HepG2 (cell line): ENCODE results near the gene ADPRS. TPM values are rescaled to one million over a fixed set of nuclear protein-coding genes. Genes with fewer than 3 reads are reported as not detected.

ENCODE experiments used
- CENPT ChIP-seq: sonication (generic); formaldehyde crosslinking; IDR thresholded peaks from 2 replicates; pipeline ENCODE4 v1.8.0; 2022; ENCODE audit warnings: low read depth, mild to moderate bottlenecking, moderate library complexity, missing genetic modification reagents
- FIP1L1 ChIP-seq: fragments of 200-400 bp; formaldehyde crosslinking; IDR thresholded peaks from 2 replicates; pipeline ENCODE4 v1.6.1; 2018; ENCODE audit warnings: low read depth, mild to moderate bottlenecking, low read length, moderate library complexity, borderline replicate concordance; ENCODE audit not compliant: insufficient read depth
- FOXA3 ChIP-seq: IDR thresholded peaks from 2 replicates; pipeline ENCODE4 v1.6.1; 2016; ENCODE audit warnings: missing genetic modification reagents, missing compliant biosample characterization
- MAF1 ChIP-seq: sonication (generic); formaldehyde crosslinking; IDR thresholded peaks from 2 replicates; pipeline ENCODE4 v1.5.0; 2020; ENCODE audit warnings: missing genetic modification reagents, borderline replicate concordance
- MLLT10 ChIP-seq: sonication (generic); formaldehyde crosslinking; IDR thresholded peaks from 2 replicates; pipeline ENCODE4 v1.4.0; 2020; ENCODE audit warnings: missing genetic modification reagents
- ONECUT2 ChIP-seq: sonication (generic); formaldehyde crosslinking; IDR thresholded peaks from 2 replicates; pipeline ENCODE4 v1.4.0; 2020; ENCODE audit warnings: missing genetic modification reagents
- PHF21A ChIP-seq: sonication (generic); formaldehyde crosslinking; IDR thresholded peaks from 2 replicates; pipeline ENCODE4 v1.5.0; 2020; ENCODE audit warnings: mild to moderate bottlenecking, missing genetic modification reagents
- SMARCE1 ChIP-seq: fragments of 450-650 bp; IDR thresholded peaks from 2 replicates; pipeline ENCODE4 v1.6.1; 2017; ENCODE audit warnings: borderline replicate concordance
- XBP1 ChIP-seq: sonication (generic); formaldehyde crosslinking; IDR thresholded peaks from 2 replicates; pipeline ENCODE4 v1.5.0; 2020; ENCODE audit warnings: missing genetic modification reagents
- ZBTB7B ChIP-seq: sonication (generic); formaldehyde crosslinking; IDR thresholded peaks from 2 replicates; pipeline ENCODE4 v1.4.0; 2020; ENCODE audit warnings: missing genetic modification reagents
- ZNF232 ChIP-seq: sonication (generic); formaldehyde crosslinking; IDR thresholded peaks from 2 replicates; pipeline ENCODE4 v1.4.0; 2020; ENCODE audit warnings: missing genetic modification reagents, borderline replicate concordance
- ZNF431 ChIP-seq: sonication (generic); formaldehyde crosslinking; IDR thresholded peaks from 2 replicates; pipeline ENCODE4 v1.9.0; 2022; ENCODE audit warnings: missing genetic modification reagents, low read depth, mild to moderate bottlenecking, borderline replicate concordance
- ZNF543 ChIP-seq: sonication (generic); formaldehyde crosslinking; IDR thresholded peaks from 2 replicates; pipeline ENCODE4 v1.4.0; 2020; ENCODE audit warnings: mild to moderate bottlenecking, missing genetic modification reagents
- ZNF713 ChIP-seq: sonication (generic); formaldehyde crosslinking; IDR thresholded peaks from 2 replicates; pipeline ENCODE4 v1.4.0; 2020; ENCODE audit warnings: mild to moderate bottlenecking, missing genetic modification reagents
- ZSCAN30 ChIP-seq: sonication (generic); formaldehyde crosslinking; IDR thresholded peaks from 2 replicates; pipeline ENCODE4 v1.5.0; 2020; ENCODE audit warnings: mild to moderate bottlenecking, missing genetic modification reagents
- polyA plus RNA-seq, 8 experiments: library from polyadenylated mRNA; depleted of rRNA in 3 of 8; stranded (reverse) in 7 of 8; unstranded in 1 of 8; fragments of >200 nt; fragmentation: Illumina TruSeq in 4 of 8; extraction: Trizol in 4 of 8; gene quantifications; 2 replicates each; pipeline versions ENCODE4 v1.2.1 to v1.2.3, GENCODE V29; 2011 to 2016; ENCODE audit warnings: low read depth in 4 of 8, missing spikeins in 1 of 8, mixed read lengths in 1 of 8; ENCODE audit not compliant: insufficient read depth in 1 of 8
- total RNA-seq, 5 experiments: library from RNA; depleted of rRNA; stranded (reverse); fragments of >200 nt; fragmentation: Illumina TruSeq; extraction: Trizol; gene quantifications; 2 replicates each; pipeline ENCODE4 v1.2.3, GENCODE V29; 2016; ENCODE audit warnings: low read depth in 1 of 5
- TF ChIP-seq, protein P1 (sequence below): sonication (generic); formaldehyde crosslinking; IDR thresholded peaks from 2 replicates; pipeline ENCODE4 v1.4.0; 2020; ENCODE audit warnings: mild to moderate bottlenecking, missing genetic modification reagents
- TF ChIP-seq, protein P2 (sequence below): sonication (generic); formaldehyde crosslinking; IDR thresholded peaks from 2 replicates; pipeline ENCODE4 v1.9.0; 2021; ENCODE audit warnings: missing genetic modification reagents, borderline replicate concordance
- TF ChIP-seq, protein P3 (sequence below): sonication (generic); formaldehyde crosslinking; IDR thresholded peaks from one replicate; pipeline ENCODE4 v1.5.1; 2020; ENCODE audit warnings: mild to moderate bottlenecking, missing genetic modification reagents; ENCODE audit errors: not compliant biosample characterization
- TF ChIP-seq, protein P4 (sequence below): IDR thresholded peaks from 2 replicates; pipeline ENCODE4 v1.6.1; 2016; ENCODE audit warnings: control low read depth

The ADPRS gene
- total and polyA plus RNA-seq, 2 of the 13 experiments (the other 11 are each of a cell fraction or from before 2014, with no cell fraction given) = 30.6 to 36.4 TPM

DNA sequence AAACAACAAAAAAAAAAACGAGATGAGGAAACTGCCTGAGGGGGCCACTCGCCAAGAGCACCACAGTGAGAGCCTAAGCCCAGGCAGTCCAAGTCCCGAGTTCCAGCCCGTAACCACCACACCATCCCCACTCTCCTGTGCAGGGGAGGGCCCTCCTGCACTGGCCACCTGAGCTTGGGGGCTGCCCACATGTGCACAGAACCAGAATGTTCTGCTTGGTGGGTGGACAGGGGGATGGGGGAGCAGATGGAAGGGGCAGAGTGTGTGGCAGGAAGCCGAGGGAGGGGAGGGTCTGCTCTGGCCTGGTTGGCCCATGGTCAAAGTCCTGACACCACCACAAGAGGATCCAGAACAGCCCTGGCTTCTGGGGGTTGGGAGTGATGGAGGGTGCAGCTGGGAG lies 17.6 kb downstream of the ADPRS start (continued):
- TF ChIP-seq, protein P1, sequence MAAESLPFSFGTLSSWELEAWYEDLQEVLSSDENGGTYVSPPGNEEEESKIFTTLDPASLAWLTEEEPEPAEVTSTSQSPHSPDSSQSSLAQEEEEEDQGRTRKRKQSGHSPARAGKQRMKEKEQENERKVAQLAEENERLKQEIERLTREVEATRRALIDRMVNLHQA (CRISPR knock-in tag) = no peak
- TF ChIP-seq FIP1L1 = no peak
- TF ChIP-seq ZNF232 = no peak
- TF ChIP-seq, protein P2, sequence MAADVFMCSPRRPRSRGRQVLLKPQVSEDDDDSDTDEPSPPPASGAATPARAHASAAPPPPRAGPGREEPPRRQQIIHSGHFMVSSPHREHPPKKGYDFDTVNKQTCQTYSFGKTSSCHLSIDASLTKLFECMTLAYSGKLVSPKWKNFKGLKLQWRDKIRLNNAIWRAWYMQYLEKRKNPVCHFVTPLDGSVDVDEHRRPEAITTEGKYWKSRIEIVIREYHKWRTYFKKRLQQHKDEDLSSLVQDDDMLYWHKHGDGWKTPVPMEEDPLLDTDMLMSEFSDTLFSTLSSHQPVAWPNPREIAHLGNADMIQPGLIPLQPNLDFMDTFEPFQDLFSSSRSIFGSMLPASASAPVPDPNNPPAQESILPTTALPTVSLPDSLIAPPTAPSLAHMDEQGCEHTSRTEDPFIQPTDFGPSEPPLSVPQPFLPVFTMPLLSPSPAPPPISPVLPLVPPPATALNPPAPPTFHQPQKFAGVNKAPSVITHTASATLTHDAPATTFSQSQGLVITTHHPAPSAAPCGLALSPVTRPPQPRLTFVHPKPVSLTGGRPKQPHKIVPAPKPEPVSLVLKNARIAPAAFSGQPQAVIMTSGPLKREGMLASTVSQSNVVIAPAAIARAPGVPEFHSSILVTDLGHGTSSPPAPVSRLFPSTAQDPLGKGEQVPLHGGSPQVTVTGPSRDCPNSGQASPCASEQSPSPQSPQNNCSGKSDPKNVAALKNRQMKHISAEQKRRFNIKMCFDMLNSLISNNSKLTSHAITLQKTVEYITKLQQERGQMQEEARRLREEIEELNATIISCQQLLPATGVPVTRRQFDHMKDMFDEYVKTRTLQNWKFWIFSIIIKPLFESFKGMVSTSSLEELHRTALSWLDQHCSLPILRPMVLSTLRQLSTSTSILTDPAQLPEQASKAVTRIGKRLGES (CRISPR knock-in tag) = no peak
- TF ChIP-seq, protein P3, sequence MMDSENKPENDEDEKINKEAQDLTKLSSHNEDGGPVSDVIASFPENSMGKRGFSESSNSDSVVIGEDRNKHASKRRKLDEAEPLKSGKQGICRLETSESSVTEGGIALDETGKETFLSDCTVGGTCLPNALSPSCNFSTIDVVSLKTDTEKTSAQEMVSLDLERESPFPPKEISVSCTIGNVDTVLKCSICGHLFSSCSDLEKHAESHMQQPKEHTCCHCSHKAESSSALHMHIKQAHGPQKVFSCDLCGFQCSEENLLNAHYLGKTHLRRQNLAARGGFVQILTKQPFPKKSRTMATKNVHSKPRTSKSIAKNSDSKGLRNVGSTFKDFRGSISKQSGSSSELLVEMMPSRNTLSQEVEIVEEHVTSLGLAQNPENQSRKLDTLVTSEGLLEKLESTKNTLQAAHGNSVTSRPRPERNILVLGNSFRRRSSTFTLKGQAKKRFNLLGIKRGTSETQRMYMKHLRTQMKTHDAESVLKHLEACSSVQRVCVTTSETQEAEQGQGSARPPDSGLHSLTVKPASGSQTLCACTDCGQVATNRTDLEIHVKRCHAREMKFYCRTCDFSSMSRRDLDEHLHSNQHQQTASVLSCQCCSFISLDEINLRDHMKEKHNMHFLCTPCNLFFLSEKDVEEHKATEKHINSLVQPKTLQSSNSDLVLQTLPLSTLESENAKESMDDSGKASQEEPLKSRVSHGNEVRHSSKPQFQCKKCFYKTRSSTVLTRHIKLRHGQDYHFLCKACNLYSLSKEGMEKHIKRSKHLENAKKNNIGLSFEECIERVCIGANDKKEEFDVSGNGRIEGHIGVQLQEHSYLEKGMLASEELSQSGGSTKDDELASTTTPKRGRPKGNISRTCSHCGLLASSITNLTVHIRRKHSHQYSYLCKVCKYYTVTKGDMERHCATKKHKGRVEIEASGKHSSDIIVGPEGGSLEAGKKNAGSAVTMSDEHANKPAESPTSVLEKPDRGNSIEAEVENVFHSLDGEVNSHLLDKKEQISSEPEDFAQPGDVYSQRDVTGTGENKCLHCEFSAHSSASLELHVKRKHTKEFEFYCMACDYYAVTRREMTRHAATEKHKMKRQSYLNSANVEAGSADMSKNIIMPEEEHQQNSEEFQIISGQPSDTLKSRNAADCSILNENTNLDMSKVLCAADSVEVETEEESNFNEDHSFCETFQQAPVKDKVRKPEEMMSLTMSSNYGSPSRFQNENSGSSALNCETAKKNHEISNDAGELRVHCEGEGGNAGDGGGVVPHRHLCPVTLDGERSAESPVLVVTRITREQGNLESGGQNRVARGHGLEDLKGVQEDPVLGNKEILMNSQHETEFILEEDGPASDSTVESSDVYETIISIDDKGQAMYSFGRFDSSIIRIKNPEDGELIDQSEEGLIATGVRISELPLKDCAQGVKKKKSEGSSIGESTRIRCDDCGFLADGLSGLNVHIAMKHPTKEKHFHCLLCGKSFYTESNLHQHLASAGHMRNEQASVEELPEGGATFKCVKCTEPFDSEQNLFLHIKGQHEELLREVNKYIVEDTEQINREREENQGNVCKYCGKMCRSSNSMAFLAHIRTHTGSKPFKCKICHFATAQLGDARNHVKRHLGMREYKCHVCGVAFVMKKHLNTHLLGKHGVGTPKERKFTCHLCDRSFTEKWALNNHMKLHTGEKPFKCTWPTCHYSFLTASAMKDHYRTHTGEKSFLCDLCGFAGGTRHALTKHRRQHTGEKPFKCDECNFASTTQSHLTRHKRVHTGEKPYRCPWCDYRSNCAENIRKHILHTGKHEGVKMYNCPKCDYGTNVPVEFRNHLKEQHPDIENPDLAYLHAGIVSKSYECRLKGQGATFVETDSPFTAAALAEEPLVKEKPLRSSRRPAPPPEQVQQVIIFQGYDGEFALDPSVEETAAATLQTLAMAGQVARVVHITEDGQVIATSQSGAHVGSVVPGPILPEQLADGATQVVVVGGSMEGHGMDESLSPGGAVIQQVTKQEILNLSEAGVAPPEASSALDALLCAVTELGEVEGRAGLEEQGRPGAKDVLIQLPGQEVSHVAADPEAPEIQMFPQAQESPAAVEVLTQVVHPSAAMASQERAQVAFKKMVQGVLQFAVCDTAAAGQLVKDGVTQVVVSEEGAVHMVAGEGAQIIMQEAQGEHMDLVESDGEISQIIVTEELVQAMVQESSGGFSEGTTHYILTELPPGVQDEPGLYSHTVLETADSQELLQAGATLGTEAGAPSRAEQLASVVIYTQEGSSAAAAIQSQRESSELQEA (CRISPR knock-in tag) = no peak
- no peak for TF ChIP-seq XBP1 (CRISPR knock-in tag)
- no peak for TF ChIP-seq ZSCAN30 (CRISPR knock-in tag)
- no peak for TF ChIP-seq CENPT (CRISPR knock-in tag)
- no peak for TF ChIP-seq ONECUT2 (CRISPR knock-in tag)
- TF ChIP-seq ZNF713 = no peak
- TF ChIP-seq ZNF431 = no peak
- TF ChIP-seq PHF21A (CRISPR knock-in tag) = no peak
- no peak for TF ChIP-seq FOXA3
- TF ChIP-seq ZNF543 (CRISPR knock-in tag) = no peak
- TF ChIP-seq ZBTB7B = 0 out of 2 replicates have a peak, but pooled peaks have one; percentile 35
- no peak for TF ChIP-seq MLLT10 (CRISPR knock-in tag)
- TF ChIP-seq, protein P4, sequence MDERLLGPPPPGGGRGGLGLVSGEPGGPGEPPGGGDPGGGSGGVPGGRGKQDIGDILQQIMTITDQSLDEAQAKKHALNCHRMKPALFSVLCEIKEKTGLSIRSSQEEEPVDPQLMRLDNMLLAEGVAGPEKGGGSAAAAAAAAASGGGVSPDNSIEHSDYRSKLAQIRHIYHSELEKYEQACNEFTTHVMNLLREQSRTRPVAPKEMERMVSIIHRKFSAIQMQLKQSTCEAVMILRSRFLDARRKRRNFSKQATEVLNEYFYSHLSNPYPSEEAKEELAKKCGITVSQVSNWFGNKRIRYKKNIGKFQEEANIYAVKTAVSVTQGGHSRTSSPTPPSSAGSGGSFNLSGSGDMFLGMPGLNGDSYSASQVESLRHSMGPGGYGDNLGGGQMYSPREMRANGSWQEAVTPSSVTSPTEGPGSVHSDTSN = no peak
- TF ChIP-seq MAF1 (CRISPR knock-in tag) = no peak
- no peak for TF ChIP-seq SMARCE1
